Hepatocyte (in vitro differentiated cells): ENCODE data around the gene TNFSF12.

Experiments
- CTCF ChIP-seq: fragments of 200-600 bp; sonication (generic); IDR thresholded peaks from 2 replicates; pipeline ENCODE4 v1.5.1; 2016; ENCODE audit warnings: antibody characterized with exemption, mild to moderate bottlenecking; ENCODE audit not compliant: poor library complexity
- EZH2 ChIP-seq: fragments of 200-600 bp; sonication (generic); IDR thresholded peaks from 2 replicates; pipeline ENCODE4 v1.6.1; 2016; ENCODE audit warnings: antibody characterized with exemption, mild to moderate bottlenecking, borderline replicate concordance
- EZH2phosphoT487 ChIP-seq: fragments of 200-600 bp; sonication (generic); IDR thresholded peaks from one replicate; pipeline ENCODE4 v1.6.1; 2018; ENCODE audit warnings: antibody characterized with exemption, mild to moderate bottlenecking, low read depth, moderate library complexity; ENCODE audit not compliant: unreplicated experiment, severe bottlenecking

- no peak for TF ChIP-seq CTCF
- TF ChIP-seq EZH2phosphoT487, result no peak
- no peak for TF ChIP-seq EZH2
Measured at GRCh38 chr17:7511108-7511507, 37.8 kb upstream of the TNFSF12 start.
